BLaER1 (cell line): ENCODE measurements around the gene PTPRG.

Source experiments
- H3K27ac ChIP-seq: shearing (Covaris generic); formaldehyde crosslinking; 2 replicates; pipeline ENCODE4 v1.8.1; 2022
- H3K27me3 ChIP-seq: shearing (Covaris generic); formaldehyde crosslinking; 2 replicates; pipeline ENCODE4 v1.8.1; 2022
- H3K36me3 ChIP-seq: shearing (Covaris generic); formaldehyde crosslinking; 2 replicates; pipeline ENCODE4 v1.8.1; 2022
- H3K4me1 ChIP-seq: shearing (Covaris generic); formaldehyde crosslinking; 2 replicates; pipeline ENCODE4 v1.8.1; 2022
- H3K4me2 ChIP-seq: shearing (Covaris generic); formaldehyde crosslinking; 2 replicates; pipeline ENCODE4 v1.8.1; 2022
- H3K4me3 ChIP-seq: shearing (Covaris generic); formaldehyde crosslinking; 2 replicates; pipeline ENCODE4 v1.8.1; 2022
- H3K9ac ChIP-seq: shearing (Covaris generic); formaldehyde crosslinking; 2 replicates; pipeline ENCODE4 v1.8.1; 2022
- H3K9me3 ChIP-seq: shearing (Covaris generic); formaldehyde crosslinking; 2 replicates; pipeline ENCODE4 v1.8.1; 2022
- H4K20me1 ChIP-seq: shearing (Covaris generic); formaldehyde crosslinking; 2 replicates; pipeline ENCODE4 v1.8.1; 2022
- Cebpa-rat ChIP-seq: shearing (Covaris generic); IDR thresholded peaks from 2 replicates; pipeline ENCODE4 v1.8.1; 2022

PTPRG gene

GRCh38 chr3:62169906-62170660, 608.7 kb downstream of the PTPRG start:
- no peaks in the 10 kb centered on the region for H3K27me3 ChIP-seq
- peak overlapping the region; percentile 29 for H3K27ac ChIP-seq
- no peak overlapping the region for H3K4me3 ChIP-seq
- peak overlapping the region; percentile 76 for H3K4me2 ChIP-seq
- peaks cover 20% of the 10 kb centered on the region for H3K9me3 ChIP-seq
- H3K36me3 ChIP-seq: peaks cover 14% of the 10 kb centered on the region; the same call in 1 of the 2 replicates
- H4K20me1 ChIP-seq: no peaks in the 10 kb centered on the region
- peaks cover 40% of the 10 kb centered on the region for H3K4me1 ChIP-seq
- no peak overlapping the region for H3K9ac ChIP-seq
- no peak for TF ChIP-seq Cebpa-rat

GRCh38 chr3:62171789-62172188, 610.4 kb downstream of the PTPRG start:
- Histone ChIP-seq H3K9me3 (peaks cover 20% of the 10 kb centered on the region), H3K27ac (no peak overlapping the region), H3K4me3 (no peak overlapping the region), H3K9ac (no peak overlapping the region), H3K36me3 (peaks cover 14% of the 10 kb centered on the region; the same call in 1 of the 2 replicates), H3K27me3 (no peaks in the 10 kb centered on the region), H4K20me1 (no peaks in the 10 kb centered on the region), H3K4me1 (peaks cover 40% of the 10 kb centered on the region), H3K4me2 (no peak overlapping the region)
- TF ChIP-seq Cebpa-rat: no peak

GRCh38 chr3:62172199-62172598, 610.8 kb downstream of the PTPRG start:
- no peaks in the 10 kb centered on the region for H4K20me1 ChIP-seq
- no peak overlapping the region for H3K4me3 ChIP-seq
- no peak overlapping the region for H3K9ac ChIP-seq
- no peak overlapping the region for H3K4me2 ChIP-seq
- TF ChIP-seq Cebpa-rat: no peak
- peaks cover 14% of the 10 kb centered on the region; the same call in 1 of the 2 replicates for H3K36me3 ChIP-seq
- H3K4me1 ChIP-seq: peaks cover 40% of the 10 kb centered on the region
- H3K9me3 ChIP-seq: peaks cover 20% of the 10 kb centered on the region
- no peak overlapping the region for H3K27ac ChIP-seq
- H3K27me3 ChIP-seq: no peaks in the 10 kb centered on the region

- Histone ChIP-seq H3K27ac (no peak overlapping the region), H3K9ac (no peak overlapping the region), H3K36me3 (peaks cover 14% of the 10 kb centered on the region; the same call in 1 of the 2 replicates), H3K9me3 (peaks cover 20% of the 10 kb centered on the region), H3K27me3 (no peaks in the 10 kb centered on the region), H3K4me1 (peaks cover 26% of the 10 kb centered on the region), H3K4me2 (no peak overlapping the region), H3K4me3 (no peak overlapping the region), H4K20me1 (no peaks in the 10 kb centered on the region)
- TF ChIP-seq Cebpa-rat: no peak
Observed at GRCh38 chr3:62173939-62174515, 612.7 kb downstream of the PTPRG start.

GRCh38 chr3:62175161-62175560, 613.8 kb downstream of the PTPRG start:
- Histone ChIP-seq H3K27me3 (no peaks in the 10 kb centered on the region), H4K20me1 (no peaks in the 10 kb centered on the region), H3K27ac (no peak overlapping the region), H3K9ac (no peak overlapping the region), H3K4me2 (no peak overlapping the region), H3K4me3 (no peak overlapping the region), H3K4me1 (peaks cover 14% of the 10 kb centered on the region), H3K9me3 (peaks cover 20% of the 10 kb centered on the region), H3K36me3 (peaks cover 14% of the 10 kb centered on the region; the same call in 1 of the 2 replicates)
- no peak for TF ChIP-seq Cebpa-rat

- no peak for TF ChIP-seq Cebpa-rat
- peaks cover 5% of the 10 kb centered on the region; the same call in 1 of the 2 replicates for H3K36me3 ChIP-seq
Observed at GRCh38 chr3:62178032-62178431, 616.7 kb downstream of the PTPRG start.

GRCh38 chr3:62178739-62179600, 617.6 kb downstream of the PTPRG start:
- Histone ChIP-seq H4K20me1 (no peaks in the 10 kb centered on the region), H3K27ac (no peak overlapping the region), H3K9ac (no peak overlapping the region), H3K27me3 (no peaks in the 10 kb centered on the region), H3K4me1 (no peaks in the 10 kb centered on the region), H3K36me3 (no peaks in the 10 kb centered on the region), H3K9me3 (no peaks in the 10 kb centered on the region), H3K4me3 (no peak overlapping the region), H3K4me2 (no peak overlapping the region)
- TF ChIP-seq Cebpa-rat: no peak

More at GRCh38 chr3:62178032-62178431, 616.7 kb downstream of the PTPRG start:
- Histone ChIP-seq H3K9me3 (peaks cover 7% of the 10 kb centered on the region; the same call in 1 of the 2 replicates), H3K27me3 (no peaks in the 10 kb centered on the region), H3K4me3 (no peak overlapping the region), H4K20me1 (no peaks in the 10 kb centered on the region), H3K27ac (no peak overlapping the region), H3K4me1 (no peaks in the 10 kb centered on the region), H3K9ac (no peak overlapping the region), H3K4me2 (no peak overlapping the region)

- no peaks in the 10 kb centered on the region for H3K4me1 ChIP-seq
Observed at GRCh38 chr3:62180514-62180913, 619.1 kb downstream of the PTPRG start.

GRCh38 chr3:62183087-62183486, 621.7 kb downstream of the PTPRG start:
- Histone ChIP-seq H3K4me1 (no peaks in the 10 kb centered on the region), H4K20me1 (no peaks in the 10 kb centered on the region), H3K27me3 (no peaks in the 10 kb centered on the region), H3K36me3 (no peaks in the 10 kb centered on the region), H3K27ac (no peak overlapping the region), H3K4me2 (no peak overlapping the region), H3K4me3 (no peak overlapping the region), H3K9ac (no peak overlapping the region), H3K9me3 (no peaks in the 10 kb centered on the region)
- no peak for TF ChIP-seq Cebpa-rat

More at GRCh38 chr3:62180514-62180913, 619.1 kb downstream of the PTPRG start:
- Histone ChIP-seq H3K9ac (no peak overlapping the region), H3K27me3 (no peaks in the 10 kb centered on the region), H4K20me1 (no peaks in the 10 kb centered on the region), H3K36me3 (no peaks in the 10 kb centered on the region), H3K27ac (no peak overlapping the region), H3K9me3 (no peaks in the 10 kb centered on the region), H3K4me2 (no peak overlapping the region), H3K4me3 (no peak overlapping the region)
- no peak for TF ChIP-seq Cebpa-rat
